SH-SY5Y (cell line): ENCODE data around the gene ARHGAP11A.

Source experiments
- GATA2 ChIP-seq: IDR thresholded peaks from 2 replicates; pipeline ENCODE4 v1.6.1; 2011; ENCODE audit warnings: mild to moderate bottlenecking, low read depth, low read length
- GATA3 ChIP-seq: IDR thresholded peaks from 2 replicates; pipeline ENCODE4 v1.6.1; 2011; ENCODE audit warnings: low read depth, mild to moderate bottlenecking, low read length, moderate library complexity

ARHGAP11A gene

GRCh38 chr15:32675466-32675865, 60.2 kb downstream of the ARHGAP11A start:
- TF ChIP-seq GATA2 (no peak), GATA3 (no peak)

- TF ChIP-seq GATA2 (no peak), GATA3 (no peak)
Observed at GRCh38 chr15:32676169-32676568, 60.9 kb downstream of the ARHGAP11A start.

GRCh38 chr15:32677238-32677750, 62.0 kb downstream of the ARHGAP11A start:
- TF ChIP-seq GATA2 (no peak), GATA3 (no peak)

GRCh38 chr15:32679298-32679690, 64.0 kb downstream of the ARHGAP11A start:
- no peak for TF ChIP-seq GATA2
- TF ChIP-seq GATA3: no peak

- TF ChIP-seq GATA2: no peak
- TF ChIP-seq GATA3: no peak
Observed at GRCh38 chr15:32682569-32682968, 67.3 kb downstream of the ARHGAP11A start.

GRCh38 chr15:32682977-32683630, 67.8 kb downstream of the ARHGAP11A start:
- TF ChIP-seq GATA2 (no peak), GATA3 (no peak)

GRCh38 chr15:32683906-32684584, 68.7 kb downstream of the ARHGAP11A start:
- TF ChIP-seq GATA2 (no peak), GATA3 (no peak)

GRCh38 chr15:32685576-32685975, 70.3 kb downstream of the ARHGAP11A start:
- TF ChIP-seq GATA2: no peak

- no peak for TF ChIP-seq GATA3
- no peak for TF ChIP-seq GATA2
Observed at GRCh38 chr15:32687556-32687955, 72.3 kb downstream of the ARHGAP11A start.

GRCh38 chr15:32688151-32688639, 72.9 kb downstream of the ARHGAP11A start:
- no peak for TF ChIP-seq GATA3
- no peak for TF ChIP-seq GATA2
